KOPT-K1 (cell line): ENCODE measurements around the gene FKBP1A.

Experiments
- H3K27ac ChIP-seq: fragments of 200-600 bp; sonication (generic); 2 replicates; pipeline ENCODE4 v1.5.1; 2016; ENCODE audit warnings: antibody characterized with exemption, mild to moderate bottlenecking, low read depth, low read length; ENCODE audit not compliant: poor library complexity, severe bottlenecking
- H3K36me3 ChIP-seq: fragments of 200-600 bp; sonication (generic); 2 replicates; pipeline ENCODE4 v1.5.1; 2017; ENCODE audit warnings: antibody characterized with exemption, mild to moderate bottlenecking, low read length, moderate library complexity; ENCODE audit not compliant: insufficient read depth
- H3K9me3 ChIP-seq: fragments of 200-600 bp; sonication (generic); 2 replicates; pipeline ENCODE4 v1.5.1; 2017; ENCODE audit warnings: antibody characterized with exemption, low read length, mild to moderate bottlenecking; ENCODE audit not compliant: insufficient read depth, poor library complexity, severe bottlenecking

Gene FKBP1A

GRCh38 chr20:1381753-1382591 lies 10.9 kb downstream of the FKBP1A start:
- H3K27ac ChIP-seq, result no peak overlapping the region
- peaks cover 86% of the 10 kb centered on the region for H3K36me3 ChIP-seq
- no peaks in the 10 kb centered on the region for H3K9me3 ChIP-seq

GRCh38 chr20:1378735-1379125 lies 14.1 kb downstream of the FKBP1A start:
- H3K27ac ChIP-seq, result no peak overlapping the region

GRCh38 chr20:1377984-1378734 lies 14.7 kb downstream of the FKBP1A start:
- no peak overlapping the region for H3K27ac ChIP-seq
- H3K9me3 ChIP-seq, result no peaks in the 10 kb centered on the region
- peaks cover 84% of the 10 kb centered on the region for H3K36me3 ChIP-seq

More at GRCh38 chr20:1378735-1379125, 14.1 kb downstream of the FKBP1A start:
- H3K9me3 ChIP-seq, result no peaks in the 10 kb centered on the region
- peaks cover 84% of the 10 kb centered on the region for H3K36me3 ChIP-seq

GRCh38 chr20:1377341-1377871 lies 15.4 kb downstream of the FKBP1A start:
- peaks cover 84% of the 10 kb centered on the region for H3K36me3 ChIP-seq
- no peak overlapping the region for H3K27ac ChIP-seq
- no peaks in the 10 kb centered on the region for H3K9me3 ChIP-seq

- H3K27ac ChIP-seq, result no peak overlapping the region
- peaks cover 84% of the 10 kb centered on the region for H3K36me3 ChIP-seq
- H3K9me3 ChIP-seq, result no peaks in the 10 kb centered on the region
Measured at GRCh38 chr20:1376408-1377270, 16.2 kb downstream of the FKBP1A start.

- H3K36me3 ChIP-seq, result peaks cover 90% of the 10 kb centered on the region
- H3K27ac ChIP-seq, result no peak overlapping the region
- H3K9me3 ChIP-seq, result no peaks in the 10 kb centered on the region
Measured at GRCh38 chr20:1376007-1376406, 16.8 kb downstream of the FKBP1A start.

- no peak overlapping the region for H3K27ac ChIP-seq
- peaks cover 95% of the 10 kb centered on the region for H3K36me3 ChIP-seq
- H3K9me3 ChIP-seq, result no peaks in the 10 kb centered on the region
Measured at GRCh38 chr20:1375515-1375914, 17.3 kb downstream of the FKBP1A start.

GRCh38 chr20:1374246-1374645 lies 18.6 kb downstream of the FKBP1A start:
- Histone ChIP-seq H3K9me3 (no peaks in the 10 kb centered on the region), H3K27ac (no peak overlapping the region), H3K36me3 (peaks cover 95% of the 10 kb centered on the region)

- Histone ChIP-seq H3K9me3 (no peaks in the 10 kb centered on the region), H3K36me3 (peaks cover 95% of the 10 kb centered on the region), H3K27ac (no peak overlapping the region)
Measured at GRCh38 chr20:1373614-1374013, 19.2 kb downstream of the FKBP1A start.

- Histone ChIP-seq H3K27ac (no peak overlapping the region), H3K36me3 (peaks cover 95% of the 10 kb centered on the region), H3K9me3 (no peaks in the 10 kb centered on the region)
Measured at GRCh38 chr20:1373036-1373435, 19.8 kb downstream of the FKBP1A start.

GRCh38 chr20:1371830-1372539 lies 20.9 kb downstream of the FKBP1A start:
- H3K9me3 ChIP-seq, result no peaks in the 10 kb centered on the region
- H3K27ac ChIP-seq, result no peak overlapping the region
- peaks cover 95% of the 10 kb centered on the region for H3K36me3 ChIP-seq

- Histone ChIP-seq H3K36me3 (peaks cover 92% of the 10 kb centered on the region), H3K9me3 (no peaks in the 10 kb centered on the region)
Measured at GRCh38 chr20:1371202-1371782, 21.6 kb downstream of the FKBP1A start.

GRCh38 chr20:1370548-1371110 lies 22.2 kb downstream of the FKBP1A start:
- Histone ChIP-seq H3K9me3 (no peaks in the 10 kb centered on the region), H3K36me3 (peaks cover 91% of the 10 kb centered on the region), H3K27ac (no peak overlapping the region)

More at GRCh38 chr20:1371202-1371782, 21.6 kb downstream of the FKBP1A start:
- H3K27ac ChIP-seq, result no peak overlapping the region

- Histone ChIP-seq H3K9me3 (no peaks in the 10 kb centered on the region), H3K36me3 (peaks cover 88% of the 10 kb centered on the region), H3K27ac (no peak overlapping the region)
Measured at GRCh38 chr20:1369970-1370369, 22.9 kb downstream of the FKBP1A start.
